GM12892 (cell line): ENCODE data around the gene HSBP1L1.

Experiments
- POLR2A ChIP-seq: IDR thresholded peaks from 2 replicates; pipeline ENCODE4 v1.6.1; 2011; ENCODE audit warnings: low read depth, low read length, control low read depth
- POLR2AphosphoS5 ChIP-seq: IDR thresholded peaks from 2 replicates; pipeline ENCODE4 v1.6.1; 2011; ENCODE audit warnings: low read depth, low read length, control low read depth
- TAF1 ChIP-seq: IDR thresholded peaks from 2 replicates; pipeline ENCODE4 v1.6.1; 2011; ENCODE audit warnings: low read depth, mild to moderate bottlenecking, control low read depth, low read length, borderline replicate concordance

DNA sequence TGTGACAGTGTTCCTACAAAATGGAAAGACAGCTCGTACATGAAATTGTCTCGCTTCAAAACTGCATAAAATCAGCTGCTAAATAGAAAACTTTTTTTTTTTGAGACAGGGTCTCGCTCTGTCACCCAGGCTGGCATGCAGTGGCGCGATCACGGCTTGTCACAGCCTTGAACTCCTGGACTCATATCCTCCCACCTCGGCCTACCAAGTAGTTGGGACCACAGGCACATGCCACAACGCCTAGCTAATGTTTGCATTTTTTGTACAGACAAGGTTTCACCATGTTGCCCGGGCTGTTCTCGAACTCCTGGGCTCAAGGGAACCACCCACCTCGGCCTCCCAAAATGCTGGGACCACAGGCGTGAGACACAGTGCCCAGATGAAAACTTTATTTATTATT is 20.7 kb downstream of the HSBP1L1 start:
- TF ChIP-seq POLR2A, result no peak
- TF ChIP-seq POLR2AphosphoS5, result no peak
- TF ChIP-seq TAF1, result no peak
